SK-N-SH (cell line): ENCODE data around the gene RIMS3. TPM values are rescaled to one million over a fixed set of nuclear protein-coding genes. Genes with fewer than 3 reads are reported as not detected.

Source experiments
- CTCF ChIA-PET: fragments of 300-600, 350-600 bp; formaldehyde crosslinking; extraction: SDS; loops from one replicate; lab custom pipeline; 2021; lab: Yijun Ruan, JAX
- POLR2A ChIA-PET: fragments of 350-600 bp; sonication (Branson Sonifier 250); formaldehyde crosslinking; extraction: SDS; loops from one replicate; lab custom pipeline; 2020; ENCODE audit warnings: antibody characterized with exemption, inconsistent platforms; lab: Yijun Ruan, JAX
- DNase-seq: peaks from one replicate; pipeline ENCODE4 v3.0.0; 2012
- H2AFZ ChIP-seq: fragments of 200-600 bp; sonication (generic); 2 replicates; pipeline ENCODE4 v1.8.1; 2016; ENCODE audit warnings: antibody characterized with exemption, mild to moderate bottlenecking, low read depth
- H3F3A ChIP-seq: fragments of 200-600 bp; sonication (generic); replicated peaks from 2 replicates; pipeline ENCODE3; 2016; ENCODE audit warnings: antibody characterized with exemption, mild to moderate bottlenecking; ENCODE audit not compliant: insufficient read depth
- H3K27ac ChIP-seq, 2 experiments: fragments of 200-500 bp in 1 of 2; fragments of 200-600 bp in 1 of 2; sonication (Bioruptor generic) in 1 of 2; sonication (generic), shearing (Covaris generic) in 1 of 2; 2 replicates each; pipeline versions ENCODE4 v1.5.1 to v1.6.1; 2014 to 2016; ENCODE audit warnings: low read depth in 2 of 2, inconsistent platforms in 1 of 2, low read length in 1 of 2, mild to moderate bottlenecking in 1 of 2, mixed read lengths in 1 of 2
- H3K27me3 ChIP-seq: fragments of 200-600 bp; sonication (generic), shearing (Covaris generic); 2 replicates; pipeline ENCODE4 v1.6.1; 2016; ENCODE audit warnings: mixed run types; ENCODE audit not compliant: insufficient read depth
- H3K36me3 ChIP-seq, 2 experiments: fragments of 200-500 bp in 1 of 2; fragments of 200-600 bp in 1 of 2; sonication (Bioruptor generic) in 1 of 2; sonication (generic) in 1 of 2; replicated peaks in 1 of 2; 2 replicates each; pipeline versions ENCODE3 to v1.5.1; 2014 to 2016; ENCODE audit warnings: low read length in 1 of 2, mild to moderate bottlenecking in 1 of 2; ENCODE audit not compliant: insufficient read depth in 2 of 2, control insufficient read depth in 1 of 2
- H3K4me1 ChIP-seq, 2 experiments: fragments of 200-500 bp in 1 of 2; fragments of 200-600 bp in 1 of 2; sonication (Bioruptor generic) in 1 of 2; sonication (generic), shearing (Covaris generic) in 1 of 2; 2 replicates each; pipeline versions ENCODE4 v1.5.1 to v1.6.1; 2014 to 2016; ENCODE audit warnings: low read depth in 1 of 2, low read length in 1 of 2, mixed run types in 1 of 2; ENCODE audit not compliant: insufficient read depth in 2 of 2, control insufficient read depth in 1 of 2
- H3K4me2 ChIP-seq: fragments of 200-600 bp; sonication (generic), shearing (Covaris generic); 2 replicates; pipeline ENCODE4 v1.6.1; 2017; ENCODE audit warnings: mixed run types
- H3K4me3 ChIP-seq, 2 experiments: fragments of 200-500 bp in 1 of 2; fragments of 200-600 bp in 1 of 2; sonication (Bioruptor generic) in 1 of 2; sonication (generic), shearing (Covaris generic) in 1 of 2; 2 replicates each; pipeline versions ENCODE4 v1.5.1 to v1.8.1; 2014 to 2016; ENCODE audit warnings: low read depth in 2 of 2, inconsistent platforms in 1 of 2, low read length in 1 of 2, mild to moderate bottlenecking in 1 of 2, mixed read lengths in 1 of 2, moderate library complexity in 1 of 2
- H3K79me2 ChIP-seq: fragments of 200-600 bp; sonication (generic); 2 replicates; pipeline ENCODE4 v1.8.1; 2017; ENCODE audit warnings: mild to moderate bottlenecking; ENCODE audit not compliant: insufficient read depth
- H3K9ac ChIP-seq: fragments of 200-600 bp; sonication (generic); 2 replicates; pipeline ENCODE4 v1.6.1; 2017; ENCODE audit warnings: mixed run types
- H3K9me2 ChIP-seq: fragments of 200-600 bp; sonication (generic); 2 replicates; pipeline ENCODE4 v1.6.1; 2017; ENCODE audit warnings: mixed run types
- H3K9me3 ChIP-seq: fragments of 200-600 bp; sonication (generic); 2 replicates; pipeline ENCODE4 v1.6.1; 2017; ENCODE audit warnings: mixed run types, mild to moderate bottlenecking, moderate library complexity
- H4K20me1 ChIP-seq: fragments of 200-600 bp; sonication (generic); 2 replicates; pipeline ENCODE4 v1.6.1; 2017; ENCODE audit warnings: mild to moderate bottlenecking, mixed run types; ENCODE audit not compliant: insufficient read depth
- FOSL2 ChIP-seq: IDR thresholded peaks from 2 replicates; pipeline ENCODE4 v1.4.0; 2012; ENCODE audit warnings: low read depth, mild to moderate bottlenecking, moderate library complexity, borderline replicate concordance
- FOXJ3 ChIP-seq: sonication (generic); formaldehyde crosslinking; IDR thresholded peaks from 2 replicates; pipeline ENCODE4 v1.5.1; 2020; ENCODE audit warnings: mild to moderate bottlenecking, missing genetic modification reagents
- GABPA ChIP-seq: IDR thresholded peaks from 2 replicates; pipeline ENCODE4 v1.4.0; 2012; ENCODE audit warnings: low read depth, mild to moderate bottlenecking
- PBX3 ChIP-seq: IDR thresholded peaks from 2 replicates; pipeline ENCODE4; 2012
- TAF1 ChIP-seq: IDR thresholded peaks from 2 replicates; pipeline ENCODE4 v1.6.1; 2012; ENCODE audit warnings: low read depth, mild to moderate bottlenecking, low read length, moderate library complexity, borderline replicate concordance
- TCF12 ChIP-seq: IDR thresholded peaks from 2 replicates; pipeline ENCODE4 v1.4.0; 2012
- TEAD4 ChIP-seq: IDR thresholded peaks from 2 replicates; pipeline ENCODE4 v1.4.0; 2012; ENCODE audit warnings: mild to moderate bottlenecking, borderline replicate concordance; ENCODE audit not compliant: insufficient read depth
- USF2 ChIP-seq: fragments of 150-350 bp; IDR thresholded peaks from 2 replicates; pipeline ENCODE4 v1.6.1; 2017; ENCODE audit warnings: antibody characterized with exemption, low read length, low read depth, borderline replicate concordance
- YY1 ChIP-seq: IDR thresholded peaks from 2 replicates; pipeline ENCODE4 v1.4.0; 2012; ENCODE audit warnings: low read depth, mild to moderate bottlenecking
- WGBS: methylation state at CpG from one replicate; pipeline ENCODE4 v1.1.6; 2017; ENCODE audit warnings: low lambda C conversion rate; 5-methylcytosine and 5-hydroxymethylcytosine counted together
- polyA plus RNA-seq, 3 experiments: library from polyadenylated mRNA; depleted of rRNA; stranded (reverse); fragments of >200 nt; gene quantifications; 2 replicates each; pipeline ENCODE4 v1.2.3, GENCODE V29; 2012

RIMS3 gene
- polyA plus RNA-seq, 1 of the 3 experiments (the other 2 are of a cell fraction): 1.9 TPM

- DNase-seq: no peak
- no peak overlapping the region for H3K4me3 ChIP-seq
- no peak overlapping the region for H2AFZ ChIP-seq
- H3K27ac ChIP-seq: peak overlapping the region in 1 of 2 experiments; percentile 41; a peak in 2 of 4 replicates
- H4K20me1 ChIP-seq: no peaks in the 10 kb centered on the region
- no peaks in the 10 kb centered on the region for H3K9me3 ChIP-seq
- H3K9ac ChIP-seq: no peak overlapping the region
- no peaks in the 10 kb centered on the region for H3K9me2 ChIP-seq
- H3K4me2 ChIP-seq: no peak overlapping the region
- ChIA-PET POLR2A (no interaction called here), CTCF (no interaction called here)
- peaks cover 93% of the 10 kb centered on the region for H3K79me2 ChIP-seq
- H3K4me1 ChIP-seq: peaks cover 20 to 21% of the 10 kb centered on the region in 2 experiments; a peak in 3 of 4 replicates
- H3K36me3 ChIP-seq: peaks cover 15 to 18% of the 10 kb centered on the region in 2 experiments
- no peaks in the 10 kb centered on the region for H3K27me3 ChIP-seq
- H3F3A ChIP-seq: peaks cover 21% of the 10 kb centered on the region
- TF ChIP-seq TEAD4 (no peak), FOSL2 (no peak), GABPA (peak; percentile 44; the same call in 1 of the 2 replicates)
- TF ChIP-seq, all 33 proteins: peak for 1
Observed at GRCh38 chr1:40712997-40713396, 47.5 kb upstream of the RIMS3 start.

- H3K4me3 ChIP-seq: no peak overlapping the region
- no peak overlapping the region for H2AFZ ChIP-seq
- CTCF ChIA-PET: interaction anchor here (1.4 kb wide), 1 partner anchor 137 kb away, joined by 3 read pairs; no protein-coding TSS in a partner anchor
- TF ChIP-seq FOXJ3 (CRISPR knock-in tag): no peak
- TF ChIP-seq USF2: no peak
- no peak for TF ChIP-seq TAF1
- no peak for TF ChIP-seq YY1
- TF ChIP-seq TCF12: no peak
- no peak for TF ChIP-seq PBX3
- no peaks in the 10 kb centered on the region for H4K20me1 ChIP-seq
- DNase-seq: no peak
- no peaks in the 10 kb centered on the region for H3K9me3 ChIP-seq
- POLR2A ChIA-PET: no interaction called here
- H3F3A ChIP-seq: peaks cover 24% of the 10 kb centered on the region
- H3K36me3 ChIP-seq: peaks cover 15 to 18% of the 10 kb centered on the region in 2 experiments
- H3K79me2 ChIP-seq: peaks cover 95% of the 10 kb centered on the region
- 82% methylated on average over 5 of the region's 5 CpGs for WGBS
- no peak overlapping the region for H3K9ac ChIP-seq
- H3K4me1 ChIP-seq: peaks cover 20 to 22% of the 10 kb centered on the region in 2 experiments; a peak in 3 of 4 replicates
- no peak overlapping the region for H3K4me2 ChIP-seq
- no peaks in the 10 kb centered on the region for H3K27me3 ChIP-seq
- H3K9me2 ChIP-seq: no peaks in the 10 kb centered on the region
- peak overlapping the region in 1 of 2 experiments; percentile 69; a peak in 3 of 4 replicates for H3K27ac ChIP-seq
Observed at GRCh38 chr1:40712405-40712944, 47.0 kb upstream of the RIMS3 start.
